NCI-H748 (cell line): ENCODE data around the gene JSRP1.

Source experiments
- DNase-seq: peaks from one replicate; lab custom pipeline; 2025; ENCODE audit not compliant: unreplicated experiment; lab: John Stamatoyannopoulos, UW

Gene JSRP1

GRCh38 chr19:2233601-2234280 is 22.5 kb downstream of the JSRP1 start:
- DNase-seq: no peak

GRCh38 chr19:2232286-2233151 is 23.7 kb downstream of the JSRP1 start:
- DNase-seq: no peak

GRCh38 chr19:2231621-2232221 is 24.5 kb downstream of the JSRP1 start:
- DNase-seq: no peak

GRCh38 chr19:2230807-2231533 is 25.2 kb downstream of the JSRP1 start:
- DNase-seq: no peak

GRCh38 chr19:2230033-2230531 is 26.1 kb downstream of the JSRP1 start:
- no peak for DNase-seq

- no peak for DNase-seq
These were observed 26.8 kb downstream of the JSRP1 start for GRCh38 chr19:2229103-2230032.

- no peak for DNase-seq
These were observed 27.8 kb downstream of the JSRP1 start for GRCh38 chr19:2228157-2229030.

- no peak for DNase-seq
These were observed 28.6 kb downstream of the JSRP1 start for GRCh38 chr19:2227415-2228156.

GRCh38 chr19:2226840-2227360 is 29.3 kb downstream of the JSRP1 start:
- DNase-seq: no peak

- no peak for DNase-seq
These were observed 30.0 kb downstream of the JSRP1 start for GRCh38 chr19:2226051-2226839.

GRCh38 chr19:2225415-2226050 is 30.7 kb downstream of the JSRP1 start:
- no peak for DNase-seq

- DNase-seq: no peak
These were observed 31.4 kb downstream of the JSRP1 start for GRCh38 chr19:2224754-2225349.

- DNase-seq: no peak
These were observed 32.3 kb downstream of the JSRP1 start for GRCh38 chr19:2223959-2224358.

- no peak for DNase-seq
These were observed 32.8 kb downstream of the JSRP1 start for GRCh38 chr19:2223391-2223790.

GRCh38 chr19:2221918-2222317 is 34.3 kb downstream of the JSRP1 start:
- DNase-seq: no peak

- no peak for DNase-seq
These were observed 34.9 kb downstream of the JSRP1 start for GRCh38 chr19:2221250-2221831.
